Kidney epithelial cell (primary cell): Measurements from ENCODE around the gene KIF5A. TPM values are rescaled to one million over a fixed set of nuclear protein-coding genes. Genes with fewer than 3 reads are reported as not detected.
A peak's percentile ranks its signal among the peaks of the same experiment; 100 is the strongest.

Experiments used
- DNase-seq: peaks from one replicate; pipeline ENCODE4 v3.0.0-alpha.2; 2010; ENCODE audit warnings: low read depth
- H3K27me3 ChIP-seq: 2 replicates; pipeline ENCODE4 v1.6.0; 2011; ENCODE audit warnings: low read length; ENCODE audit not compliant: control insufficient read depth, insufficient read depth
- H3K36me3 ChIP-seq: 2 replicates; pipeline ENCODE4 v1.5.1; 2011; ENCODE audit warnings: low read length; ENCODE audit not compliant: control insufficient read depth, insufficient read depth
- H3K4me3 ChIP-seq: 2 replicates; pipeline ENCODE4 v1.5.1; 2011; ENCODE audit warnings: low read depth, mild to moderate bottlenecking, control low read depth, low read length
- CTCF ChIP-seq: IDR thresholded peaks from 2 replicates; pipeline ENCODE4 v1.5.1; 2011; ENCODE audit warnings: mild to moderate bottlenecking, moderate library complexity, low read length, control low read depth, inconsistent platforms; ENCODE audit not compliant: insufficient read depth, poor library complexity, severe bottlenecking
- total RNA-seq: library from RNA; depleted of rRNA; stranded (reverse); fragments of >200 nt; gene quantifications from 2 replicates; pipeline ENCODE4 v1.2.3, GENCODE V29; 2015

The KIF5A gene
- total RNA-seq, 1 donor from 2014 or later, result 1.9 TPM

DNA sequence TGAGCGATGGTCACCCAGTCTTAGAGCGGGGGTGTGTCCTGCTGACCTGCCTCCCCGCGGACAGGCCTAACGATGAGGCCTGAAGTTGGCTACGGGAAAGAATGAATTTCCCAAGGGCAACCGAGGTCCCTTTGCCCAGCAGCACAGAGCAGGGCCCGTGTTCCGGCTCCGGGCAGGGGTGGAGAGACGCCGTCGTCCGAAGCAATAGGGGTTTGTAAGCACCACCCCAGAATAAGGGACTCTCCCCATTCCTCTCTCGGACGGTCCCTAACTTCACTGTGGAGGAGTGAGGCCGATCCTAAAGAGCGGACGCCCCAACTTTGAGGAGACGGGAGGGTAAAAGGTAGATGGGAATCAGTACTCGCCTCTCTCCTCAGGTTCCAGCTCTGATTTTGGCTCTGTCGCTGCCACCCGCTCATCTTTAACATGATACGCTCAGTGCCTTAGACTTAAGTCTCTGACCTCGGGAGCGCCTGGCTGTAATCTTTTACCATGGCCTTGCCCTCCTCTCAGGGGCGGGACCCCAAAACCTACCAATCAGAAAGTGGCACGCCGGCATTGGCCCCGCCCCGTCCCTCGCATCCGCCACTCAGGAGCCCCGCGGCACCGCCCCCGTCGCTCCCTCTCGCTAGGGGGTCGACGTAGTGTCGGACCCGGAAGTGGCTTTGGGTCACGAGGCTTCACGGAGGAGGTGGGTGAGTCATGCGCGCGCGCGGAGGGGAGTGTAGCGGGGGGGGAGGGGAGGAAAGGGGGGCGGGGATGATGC lies 29.6 kb upstream of the KIF5A start, which contains the start of gene DDIT3:
TSS of gene DDIT3 (minus strand) at position 462 of the 766 bp plus-strand sequence. CDS start 3,108 bp downstream, outside the sequence.
- Histone ChIP-seq H3K4me3 (peak within 1 kb of the TSS; percentile 90), H3K27me3 (no peaks in the 10 kb centered on the region), H3K36me3 (peaks cover 2% of the 10 kb centered on the region)
- no peak for TF ChIP-seq CTCF
- DNase-seq, result peak; percentile 85

DNA sequence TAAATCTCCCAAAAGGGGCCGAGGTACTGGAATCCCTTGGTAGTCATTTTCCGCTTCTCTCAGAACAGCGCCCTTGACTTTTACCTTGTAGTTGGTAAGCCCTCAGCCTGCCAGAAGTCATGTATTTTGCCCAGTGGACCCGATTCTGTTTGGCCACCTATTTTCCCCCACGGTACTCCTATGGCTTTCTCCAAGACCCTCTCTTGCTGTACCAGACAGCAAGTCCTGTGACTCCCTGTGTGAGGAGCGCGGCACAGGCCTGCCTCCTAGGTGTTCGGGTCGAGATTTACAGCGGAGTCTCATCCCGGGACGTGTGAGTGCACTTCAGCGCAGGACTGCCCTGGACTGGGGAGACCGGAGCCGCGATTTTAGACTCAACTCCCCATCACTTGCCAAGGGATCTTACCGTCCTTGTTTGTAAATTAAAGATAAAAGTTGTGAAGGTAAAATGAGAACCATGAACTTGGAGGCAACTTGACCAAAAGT lies 28.3 kb upstream of the KIF5A start:
- peaks cover 2% of the 10 kb centered on the region for H3K36me3 ChIP-seq

DNA sequence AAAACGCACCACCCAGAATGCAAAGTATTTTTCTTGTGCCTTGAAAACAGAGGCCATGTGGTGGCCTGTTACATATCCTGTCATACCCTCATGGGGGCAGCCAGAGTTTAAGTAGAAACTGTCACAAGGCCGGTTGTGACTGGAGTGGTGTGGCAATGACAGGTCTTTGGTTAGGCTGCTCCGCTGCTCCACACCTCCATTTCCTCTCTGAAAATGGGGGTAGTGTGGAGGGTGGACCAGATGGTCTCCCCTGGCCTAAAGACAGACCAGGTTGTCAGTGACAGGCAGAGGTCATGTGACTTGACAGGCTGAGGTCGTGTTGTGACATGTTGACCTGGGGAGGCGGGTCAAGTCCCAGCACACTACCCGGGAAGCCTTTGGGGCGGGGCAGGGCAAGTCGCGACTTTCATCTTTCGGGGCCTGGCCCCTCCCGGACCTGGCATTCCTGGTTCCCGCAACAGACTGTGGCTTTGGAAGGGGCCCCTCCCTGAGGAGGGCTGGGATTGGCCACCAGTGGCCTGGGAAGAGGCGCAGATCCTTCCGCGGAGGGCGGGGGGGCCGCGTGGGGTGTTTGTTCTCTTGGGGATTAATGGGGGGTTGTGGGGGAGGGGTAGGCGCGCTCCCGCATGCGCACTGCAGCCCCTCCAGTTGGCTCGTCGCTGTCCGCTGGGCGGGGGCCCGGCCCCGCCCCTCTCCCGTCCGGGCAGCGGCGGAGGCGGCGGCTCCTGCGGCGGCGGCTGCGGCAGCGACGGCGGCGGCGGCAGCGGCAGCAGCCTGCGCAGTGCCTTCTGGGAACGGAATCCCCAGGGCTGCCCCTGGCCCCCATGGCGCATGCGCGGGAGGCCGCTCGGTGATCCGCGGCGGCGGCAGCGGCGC lies 27.6 kb upstream of the KIF5A start, which contains the start of gene MBD6:
TSS of gene MBD6 (plus strand) at position 814 of the 876 bp plus-strand sequence. CDS start 1,480 bp downstream, outside the sequence.
- peaks cover 2% of the 10 kb centered on the region for H3K36me3 ChIP-seq

More for the DNA sequence above, 28.3 kb upstream of the KIF5A start:
- Histone ChIP-seq H3K27me3 (no peaks in the 10 kb centered on the region), H3K4me3 (no peak overlapping the region)
- peak; percentile 29 for TF ChIP-seq CTCF
- DNase-seq, result no peak

DNA sequence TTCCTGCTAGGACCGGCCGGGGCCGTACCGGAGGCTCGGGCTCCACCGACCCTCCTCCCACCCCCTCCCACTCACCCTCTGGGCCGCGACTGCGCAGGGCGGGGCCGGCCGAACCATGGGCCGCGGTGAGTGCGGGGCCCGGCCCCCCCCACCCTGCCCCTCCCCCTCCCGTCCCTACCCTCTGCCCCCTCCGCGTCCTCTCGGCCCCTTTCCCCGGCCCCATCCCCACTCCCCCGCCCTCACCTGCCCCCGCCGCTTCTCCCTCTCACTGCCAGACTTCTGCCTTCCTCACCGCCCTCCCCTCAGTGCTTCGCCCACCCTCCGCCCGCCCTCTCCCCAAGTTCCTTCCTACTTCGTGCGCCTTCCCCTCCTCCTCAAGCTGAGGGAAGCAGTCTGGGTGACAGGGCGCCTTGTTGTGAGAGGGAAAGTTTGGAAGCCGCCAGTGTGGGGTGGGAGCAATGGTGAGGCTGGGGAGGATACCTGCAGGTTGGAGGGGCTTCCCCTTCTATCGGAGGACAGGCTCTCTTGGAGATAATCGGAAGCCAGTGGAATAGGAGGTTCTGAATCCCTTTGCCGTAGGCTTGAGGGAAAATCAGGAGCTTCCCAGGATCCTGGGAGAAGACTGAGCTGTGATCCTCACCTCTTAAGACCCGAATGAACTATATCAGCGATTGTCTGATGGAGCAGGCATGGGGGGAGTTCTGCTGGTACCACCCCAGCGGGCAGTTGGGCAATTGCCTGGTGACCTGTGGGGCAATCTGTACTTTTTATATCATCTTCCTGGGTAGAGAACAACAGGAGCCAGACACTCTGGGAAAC lies 26.7 kb upstream of the KIF5A start:
- Histone ChIP-seq H3K36me3 (peaks cover 1% of the 10 kb centered on the region), H3K4me3 (peak overlapping the region; percentile 68), H3K27me3 (no peaks in the 10 kb centered on the region)
- no peak for TF ChIP-seq CTCF
- DNase-seq, result no peak

More for the DNA sequence above, 27.6 kb upstream of the KIF5A start, which contains the start of gene MBD6:
- no peaks in the 10 kb centered on the region for H3K27me3 ChIP-seq
- TF ChIP-seq CTCF, result no peak
- peak within 1 kb of the TSS; percentile 68 for H3K4me3 ChIP-seq
- no peak for DNase-seq
